ENCODE data around the gene CLSTN2.

- TF ChIP-seq CTCF (IDR thresholded peaks at IDR 0.05) (no peak), POLR2A (IDR thresholded peaks at IDR 0.05) (no peak), EP300 (IDR thresholded peaks at IDR 0.05) (no peak)
These were observed 230.8 kb downstream of the CLSTN2 start for GRCh38 chr3:140165781-140166180.
